Right lobe of liver (tissue), 4 donors: Measurements from ENCODE around the gene TSPAN32.

Experiments
- CTCF ChIP-seq, 4 donors: fragments of 200-600 bp in 3 of 4; fragments of 450-650 bp in 1 of 4; IDR thresholded peaks; one replicate each; pipeline versions ENCODE4 v1.5.1 to v1.8.0; 2016 to 2022; ENCODE audit warnings: antibody characterized with exemption in 4 of 4, mild to moderate bottlenecking in 2 of 4
- POLR2A ChIP-seq: fragments of 450-650 bp; IDR thresholded peaks from one replicate; pipeline ENCODE4 v1.6.1; 2017; ENCODE audit warnings: antibody characterized with exemption, mild to moderate bottlenecking
- donor health status: DM: no; HTN: no; CAD: no.
- donor health status: DM: no; HTN: no; CAD: no.
- donor health status: DM: no; HTN: yes; CAD: no.

- TF ChIP-seq CTCF (IDR thresholded peaks at IDR 0.05), result no peak
- TF ChIP-seq POLR2A, result no peak
Measured at GRCh38 chr11:2259897-2260451, 41.8 kb upstream of the TSPAN32 start.
